Karpas-422 (cell line): ENCODE measurements around the gene ILRUN. TPM values are rescaled to one million over a fixed set of nuclear protein-coding genes. Genes with fewer than 3 reads are reported as not detected.
"Not testable (repeated sequence)": the region's sequence is repeated elsewhere in the genome, so short reads cannot be mapped to it uniquely, and the experiment has no call there.

ENCODE experiments used
- DNase-seq: peaks from one replicate; pipeline ENCODE4 v3.0.0-alpha.2; 2015
- H2AFZ ChIP-seq: fragments of 200-600 bp; sonication (generic); 2 replicates; pipeline ENCODE4 v1.6.1; 2014; ENCODE audit warnings: antibody characterized with exemption, low read length, mixed read lengths
- H3K27ac ChIP-seq: fragments of 200-600 bp; sonication (generic); 2 replicates; pipeline ENCODE4 v1.5.1; 2014; ENCODE audit warnings: mild to moderate bottlenecking, low read length, moderate library complexity
- H3K27me3 ChIP-seq: fragments of 200-600 bp; sonication (generic); 2 replicates; pipeline ENCODE4 v1.6.1; 2014; ENCODE audit warnings: low read length, mixed read lengths
- H3K36me3 ChIP-seq: fragments of 200-600 bp; sonication (generic); 2 replicates; pipeline ENCODE4 v1.6.1; 2014; ENCODE audit warnings: low read length, mixed read lengths; ENCODE audit not compliant: insufficient read depth
- H3K4me1 ChIP-seq: fragments of 200-600 bp; sonication (generic); 2 replicates; pipeline ENCODE4 v1.6.1; 2014; ENCODE audit warnings: mild to moderate bottlenecking, low read length, mixed read lengths
- H3K4me2 ChIP-seq: fragments of 200-600 bp; sonication (generic); 2 replicates; pipeline ENCODE4 v1.6.1; 2014; ENCODE audit warnings: low read length, low read depth, mild to moderate bottlenecking; ENCODE audit not compliant: poor library complexity, severe bottlenecking
- H3K4me3 ChIP-seq: fragments of 200-600 bp; sonication (generic); 2 replicates; pipeline ENCODE4 v1.5.1; 2014; ENCODE audit warnings: mild to moderate bottlenecking, antibody characterized with exemption, low read length, mixed read lengths
- H3K79me2 ChIP-seq: fragments of 200-600 bp; sonication (generic); 2 replicates; pipeline ENCODE4 v1.6.1; 2014; ENCODE audit warnings: mild to moderate bottlenecking, low read length, mixed read lengths
- H3K9ac ChIP-seq: fragments of 200-600 bp; sonication (generic); 2 replicates; pipeline ENCODE4 v1.6.0; 2014; ENCODE audit warnings: low read length
- H3K9me2 ChIP-seq: fragments of 200-600 bp; sonication (generic), shearing (Covaris generic); replicated peaks from 2 replicates; pipeline ENCODE4 v1.6.0; 2014; ENCODE audit warnings: mild to moderate bottlenecking, low read length, moderate library complexity; ENCODE audit not compliant: insufficient read depth
- H3K9me3 ChIP-seq: fragments of 300-700, 200-600 bp; sonication (generic); 2 replicates; pipeline ENCODE4 v1.6.1; 2014; ENCODE audit warnings: low read length, mixed read lengths
- H4K20me1 ChIP-seq: fragments of 200-600 bp; sonication (generic); 2 replicates; pipeline ENCODE4 v1.6.1; 2014; ENCODE audit warnings: mild to moderate bottlenecking, antibody characterized with exemption, low read length, low read depth; ENCODE audit not compliant: insufficient read depth
- small RNA-seq: library from RNA; depleted of rRNA; stranded (forward); fragments of <200 nt; gene quantifications from one replicate; pipeline ENCODE3, GENCODE V24; 2014
- total RNA-seq: library from RNA; depleted of rRNA; stranded (reverse); fragments of >200 nt; shearing (Covaris generic); gene quantifications from 2 replicates; pipeline ENCODE4 v1.2.3, GENCODE V29; 2014; ENCODE audit warnings: low replicate concordance; rRNA removed

ILRUN gene
- total RNA-seq, 1 experiment from 2014 or later, result 28.8 TPM

DNA sequence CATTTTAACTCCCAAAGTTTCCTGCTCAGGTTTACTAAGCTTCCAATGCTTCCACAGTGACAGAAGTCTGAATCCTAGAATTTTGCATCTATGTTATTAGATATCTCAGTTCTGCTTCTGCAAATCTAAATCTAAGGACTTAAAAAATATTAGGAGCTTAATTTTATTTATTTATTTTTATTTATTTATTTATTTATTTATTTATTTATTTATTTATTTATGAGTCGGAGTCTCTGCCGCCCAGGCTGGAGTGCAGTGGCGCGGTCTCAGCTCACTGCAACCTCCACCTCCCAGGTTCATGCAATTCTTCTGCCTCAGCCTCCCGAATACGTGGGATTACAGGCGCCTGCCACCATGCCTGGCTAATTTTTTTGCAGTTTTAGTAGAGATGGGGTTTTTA lies 46.3 kb downstream of the ILRUN start:
- Histone ChIP-seq H3K36me3 (peaks cover 15% of the 10 kb centered on the region; the same call in 1 of the 2 replicates), H3K79me2 (peaks cover 76% of the 10 kb centered on the region)
- H3K27me3 ChIP-seq, H4K20me1 ChIP-seq, H3K4me2 ChIP-seq, DNase-seq, H3K9me2 ChIP-seq, H3K4me1 ChIP-seq, H2AFZ ChIP-seq, H3K9me3 ChIP-seq, H3K27ac ChIP-seq, H3K9ac ChIP-seq, H3K4me3 ChIP-seq: not testable (repeated sequence)

- Histone ChIP-seq H3K4me1 (peaks cover 7% of the 10 kb centered on the region), H3K4me2 (no peak overlapping the region), H3K36me3 (peaks cover 15% of the 10 kb centered on the region; the same call in 1 of the 2 replicates), H4K20me1 (no peaks in the 10 kb centered on the region), H3K27ac (no peak overlapping the region), H3K9me3 (no peaks in the 10 kb centered on the region), H3K79me2 (peaks cover 78% of the 10 kb centered on the region), H3K9me2 (no peaks in the 10 kb centered on the region), H3K9ac (no peak overlapping the region), H3K27me3 (no peaks in the 10 kb centered on the region), H3K4me3 (no peak overlapping the region), H2AFZ (no peak overlapping the region)
- no peak for DNase-seq
These were observed 47.8 kb downstream of the ILRUN start for GRCh38 chr6:34648806-34649205.

Small RNA genes within 50 kb of the gene (small RNA-seq; reads per million reads assigned to genes)
- gene RN7SL200P, result not detected

Other genes with a start within 250 kb of the ILRUN start
- gene PACSIN1, start 230.7 kb downstream of the ILRUN start, total RNA-seq, result not detected in 2 replicates
- not detected in 2 replicates for gene SPDEF, start 140.4 kb downstream of the ILRUN start, total RNA-seq
- gene SNRPC, start 60.7 kb upstream of the ILRUN start, total RNA-seq, result 117 and 119 TPM in 2 replicates
- 11.3 and 12.0 TPM in 2 replicates for gene BLTP3A, start 95.3 kb upstream of the ILRUN start, total RNA-seq
- gene TAF11, start 191.3 kb upstream of the ILRUN start, total RNA-seq, result 15.9 and 19.1 TPM in 2 replicates
- 7.0 and 10.3 TPM in 2 replicates for gene ANKS1A, start 192.5 kb upstream of the ILRUN start, total RNA-seq